ENCODE data around the gene MACROH2A1.

- TF ChIP-seq MEF2A (IDR thresholded peaks at IDR 0.05; ENCODE audit: control insufficient read depth, low read depth, low read length) (no peak), JUN (IDR thresholded peaks at IDR 0.05; ENCODE audit: borderline replicate concordance, low read depth, low read length) (no peak), JUN (CRISPR knock-in tag; IDR thresholded peaks at IDR 0.05; ENCODE audit: borderline replicate concordance) (no peak), NBN (IDR thresholded peaks at IDR 0.05; ENCODE audit: low read depth) (no peak), TCF7 (IDR thresholded peaks at IDR 0.05; ENCODE audit: borderline replicate concordance) (no peak), CTCF (IDR thresholded peaks at IDR 0.05 in 2 of 3, conservative IDR thresholded peaks at IDR 0.05 in 1 of 3; ENCODE audit: insufficient read depth in 2 of 3, low read depth in 1 of 3, low read length in 3 of 3) (no peak), HOMEZ (CRISPR knock-in tag; IDR thresholded peaks at IDR 0.05) (no peak), PYGO2 (tag; IDR thresholded peaks at IDR 0.05) (no peak), NR1H2 (CRISPR knock-in tag; IDR thresholded peaks at IDR 0.05) (no peak), SRSF3 (IDR thresholded peaks at IDR 0.05; ENCODE audit: insufficient read depth, low read length) (no peak), HLTF (IDR thresholded peaks at IDR 0.05) (no peak), FOXJ3 (CRISPR knock-in tag; IDR thresholded peaks at IDR 0.05) (no peak), CTBP1 (IDR thresholded peaks at IDR 0.05; ENCODE audit: borderline replicate concordance) (no peak)
Measured at GRCh38 chr5:135369952-135370351, 29.1 kb downstream of the MACROH2A1 start.

Measured in K562 (cell line).